CD8-positive, alpha-beta memory T cell (primary cell): ENCODE data around the gene APOL2. TPM values are rescaled to one million over a fixed set of nuclear protein-coding genes. Genes with fewer than 3 reads are reported as not detected.
"Not testable (repeated sequence)": the region's sequence is repeated elsewhere in the genome, so short reads cannot be mapped to it uniquely, and the experiment has no call there.

ENCODE experiments used
- CTCF ChIA-PET: fragments of 350-600 bp; sonication (Branson Sonifier 250); formaldehyde crosslinking; loops from one replicate; lab custom pipeline; 2021; ENCODE audit warnings: antibody characterized with exemption; lab: Charles Lee
- POLR2A ChIA-PET: fragments of 350-600 bp; sonication (Branson Sonifier 250); formaldehyde crosslinking; loops from one replicate; lab custom pipeline; 2021; ENCODE audit warnings: antibody characterized with exemption; lab: Charles Lee
- DNase-seq, 5 donors: peaks; one replicate each; pipeline versions ENCODE4 v3.0.0 to v3.0.0-alpha.2; 2020 to 2022; ENCODE audit warnings: mixed read lengths in 1 of 5
- H3K27ac ChIP-seq: one replicate; pipeline ENCODE4 v1.7.0; 2013; ENCODE audit warnings: low read depth, mild to moderate bottlenecking, low read length, moderate library complexity
- H3K27me3 ChIP-seq: 2 replicates; pipeline ENCODE4 v1.7.0; 2013; ENCODE audit warnings: low read length, mild to moderate bottlenecking; ENCODE audit not compliant: insufficient read depth, poor library complexity, severe bottlenecking
- H3K36me3 ChIP-seq: 2 replicates; pipeline ENCODE4 v1.7.0; 2013; ENCODE audit warnings: mild to moderate bottlenecking, low read length, moderate library complexity; ENCODE audit not compliant: insufficient read depth
- H3K4me1 ChIP-seq: 2 replicates; pipeline ENCODE4 v1.7.0; 2013; ENCODE audit warnings: mild to moderate bottlenecking, low read length, moderate library complexity; ENCODE audit not compliant: insufficient read depth
- H3K4me3 ChIP-seq: 2 replicates; pipeline ENCODE4 v1.7.0; 2013; ENCODE audit warnings: mild to moderate bottlenecking, low read length
- H3K9me3 ChIP-seq: 2 replicates; pipeline ENCODE4 v1.7.0; 2013; ENCODE audit warnings: mild to moderate bottlenecking, low read length
- H3K27ac Mint-ChIP-seq, 8 donors: one replicate each; pipeline ENCODE4 v1.8.0; 2020 to 2021; ENCODE audit warnings: mixed read lengths in 8 of 8, mild to moderate bottlenecking in 6 of 8, inconsistent platforms in 3 of 8, moderate library complexity in 3 of 8
- H3K27me3 Mint-ChIP-seq, 2 donors: one replicate each; pipeline ENCODE4 v1.8.0; 2020 to 2021; ENCODE audit warnings: mixed read lengths in 2 of 2, mild to moderate bottlenecking in 1 of 2, moderate library complexity in 1 of 2
- H3K36me3 Mint-ChIP-seq, 3 donors: one replicate each; pipeline ENCODE4 v1.8.0; 2020 to 2021; ENCODE audit warnings: mixed read lengths in 3 of 3, inconsistent platforms in 1 of 3, mild to moderate bottlenecking in 1 of 3
- H3K4me1 Mint-ChIP-seq, 3 donors: one replicate each; pipeline ENCODE4 v1.8.0; 2020 to 2021; ENCODE audit warnings: mixed read lengths in 3 of 3, inconsistent platforms in 1 of 3, mild to moderate bottlenecking in 1 of 3
- H3K4me3 Mint-ChIP-seq, 7 donors: one replicate each; pipeline ENCODE4 v1.8.0; 2020 to 2021; ENCODE audit warnings: mixed read lengths in 7 of 7, mild to moderate bottlenecking in 6 of 7, moderate library complexity in 4 of 7, inconsistent platforms in 2 of 7
- H3K9me3 Mint-ChIP-seq, 5 donors: one replicate each; pipeline ENCODE4 v1.8.0; 2020 to 2022; ENCODE audit warnings: mixed read lengths in 5 of 5, mild to moderate bottlenecking in 3 of 5, moderate library complexity in 2 of 5, inconsistent platforms in 1 of 5
- polyA plus RNA-seq: library from polyadenylated mRNA; unstranded; fragments of 300-500 nt; fragmentation: Illumina TruSeq; gene quantifications from one replicate; pipeline ENCODE4 v1.2.3, GENCODE V29; 2021
- total RNA-seq, 2 experiments: library from RNA; stranded (reverse); gene quantifications; one replicate each; pipeline ENCODE4 v1.2.3, GENCODE V29; 2021

APOL2 gene
- total and polyA plus RNA-seq, 3 experiments from 2014 or later, result 27.1 to 62.8 (median 59.0) TPM

GRCh38 chr22:36206255-36206654, 33.1 kb downstream of the APOL2 start:
- no peak overlapping the region for H3K27ac ChIP-seq
- H3K36me3 ChIP-seq, result no peaks in the 10 kb centered on the region
- DNase-seq, result no peak
- Mint-ChIP-seq H3K27ac (no peak overlapping the region), H3K27me3 (peaks cover 30 to 60% of the 10 kb centered on the region in 2 donors), H3K4me1 (peaks cover 6 to 11% (median 9%) of the 10 kb centered on the region in 3 donors), H3K36me3 (peaks cover 0 to 13% (median 0%) of the 10 kb centered on the region in 3 donors), H3K4me3 (no peak overlapping the region), H3K9me3 (peaks cover 2 to 11% (median 8%) of the 10 kb centered on the region in 5 donors)
- no peaks in the 10 kb centered on the region for H3K9me3 ChIP-seq
- ChIA-PET CTCF (no interaction called here), POLR2A (no interaction called here)
- H3K27me3 ChIP-seq, result no peaks in the 10 kb centered on the region
- H3K4me1 ChIP-seq, result no peaks in the 10 kb centered on the region
- H3K4me3 ChIP-seq, result no peak overlapping the region

GRCh38 chr22:36205573-36205972, 33.8 kb downstream of the APOL2 start:
- DNase-seq, H3K27ac ChIP-seq, POLR2A ChIA-PET, CTCF ChIA-PET, H3K4me3 Mint-ChIP-seq, H3K9me3 ChIP-seq, H3K4me1 Mint-ChIP-seq, H3K27ac Mint-ChIP-seq, H3K27me3 ChIP-seq, H3K4me3 ChIP-seq, H3K36me3 ChIP-seq, H3K4me1 ChIP-seq: not testable (repeated sequence)
- peaks cover 2 to 11% (median 8%) of the 10 kb centered on the region in 5 donors for H3K9me3 Mint-ChIP-seq
- peaks cover 24 to 56% of the 10 kb centered on the region in 2 donors for H3K27me3 Mint-ChIP-seq
- peaks cover 0 to 13% (median 0%) of the 10 kb centered on the region in 3 donors for H3K36me3 Mint-ChIP-seq

GRCh38 chr22:36204632-36205015, 34.7 kb downstream of the APOL2 start:
- Mint-ChIP-seq H3K27me3 (peaks cover 19 to 54% of the 10 kb centered on the region in 2 donors), H3K27ac (no peak overlapping the region), H3K4me3 (peak overlapping the region in 1 of 7 donors; percentile 60), H3K4me1 (peaks cover 0 to 2% (median 0%) of the 10 kb centered on the region in 3 donors), H3K36me3 (peaks cover 0 to 11% (median 0%) of the 10 kb centered on the region in 3 donors), H3K9me3 (peaks cover 2 to 9% (median 7%) of the 10 kb centered on the region in 5 donors)
- H3K27ac ChIP-seq, result no peak overlapping the region
- ChIA-PET POLR2A (no interaction called here), CTCF (no interaction called here)
- H3K9me3 ChIP-seq, result no peaks in the 10 kb centered on the region
- H3K27me3 ChIP-seq, result no peaks in the 10 kb centered on the region
- no peak for DNase-seq
- no peaks in the 10 kb centered on the region for H3K4me1 ChIP-seq
- H3K4me3 ChIP-seq, result no peak overlapping the region
- H3K36me3 ChIP-seq, result no peaks in the 10 kb centered on the region

- no peak overlapping the region for H3K27ac Mint-ChIP-seq
- Histone ChIP-seq H3K9me3 (no peaks in the 10 kb centered on the region), H3K27ac (no peak overlapping the region), H3K4me3 (no peak overlapping the region), H3K27me3 (no peaks in the 10 kb centered on the region), H3K36me3 (no peaks in the 10 kb centered on the region), H3K4me1 (no peaks in the 10 kb centered on the region)
- peaks cover 0 to 8% (median 0%) of the 10 kb centered on the region in 3 donors for H3K36me3 Mint-ChIP-seq
- ChIA-PET POLR2A (no interaction called here), CTCF (no interaction called here)
- DNase-seq, result no peak
- peaks cover 1 to 5% (median 2%) of the 10 kb centered on the region in 5 donors for H3K9me3 Mint-ChIP-seq
- peaks cover 14 to 50% of the 10 kb centered on the region in 2 donors for H3K27me3 Mint-ChIP-seq
- peaks cover 0 to 2% (median 0%) of the 10 kb centered on the region in 3 donors for H3K4me1 Mint-ChIP-seq
- H3K4me3 Mint-ChIP-seq, result peak overlapping the region in 1 of 7 donors; percentile 60
Observed at GRCh38 chr22:36204001-36204631, 35.2 kb downstream of the APOL2 start.

- H3K4me1 Mint-ChIP-seq, DNase-seq, H3K36me3 Mint-ChIP-seq, H3K27ac Mint-ChIP-seq, POLR2A ChIA-PET, H3K36me3 ChIP-seq, H3K4me1 ChIP-seq, H3K4me3 ChIP-seq, H3K9me3 Mint-ChIP-seq, H3K4me3 Mint-ChIP-seq, H3K27me3 ChIP-seq, H3K9me3 ChIP-seq, H3K27ac ChIP-seq, CTCF ChIA-PET: not testable (repeated sequence)
- peaks cover 12 to 45% of the 10 kb centered on the region in 2 donors for H3K27me3 Mint-ChIP-seq
Observed at GRCh38 chr22:36203441-36203840, 35.9 kb downstream of the APOL2 start.

GRCh38 chr22:36202906-36203305, 36.4 kb downstream of the APOL2 start:
- H3K36me3 ChIP-seq, H3K27ac ChIP-seq, H3K27ac Mint-ChIP-seq, DNase-seq, H3K4me1 ChIP-seq, H3K9me3 Mint-ChIP-seq, H3K36me3 Mint-ChIP-seq, H3K4me3 Mint-ChIP-seq, H3K9me3 ChIP-seq, H3K4me1 Mint-ChIP-seq, POLR2A ChIA-PET, H3K4me3 ChIP-seq, H3K27me3 ChIP-seq: not testable (repeated sequence)
- peaks cover 14 to 47% of the 10 kb centered on the region in 2 donors for H3K27me3 Mint-ChIP-seq
- CTCF ChIA-PET, result interaction anchor here (0.8 kb wide), 1 partner anchor 36 kb away, joined by 3 read pairs; the partner anchor contains the start of gene APOL2

- ChIA-PET POLR2A (no interaction called here), CTCF (interaction anchor here (0.8 kb wide), 1 partner anchor 37 kb away, joined by 3 read pairs; the partner anchor contains the start of gene APOL2)
- H3K4me1 ChIP-seq, result no peaks in the 10 kb centered on the region
- H3K36me3 Mint-ChIP-seq, result peaks cover 0 to 3% (median 0%) of the 10 kb centered on the region in 3 donors
- DNase-seq, result no peak
- H3K9me3 ChIP-seq, result no peaks in the 10 kb centered on the region
- H3K27ac ChIP-seq, result peak within 1 kb of the TSS; percentile 38
- no peak within 1 kb of the TSS for H3K4me3 ChIP-seq
- peaks cover 7 to 13% (median 9%) of the 10 kb centered on the region in 3 donors for H3K4me1 Mint-ChIP-seq
- H3K36me3 ChIP-seq, result no peaks in the 10 kb centered on the region
- H3K27me3 ChIP-seq, result no peaks in the 10 kb centered on the region
- H3K9me3 Mint-ChIP-seq, result no peaks in the 10 kb centered on the region
- no peak within 1 kb of the TSS for H3K4me3 Mint-ChIP-seq
- H3K27me3 Mint-ChIP-seq, result peaks cover 16 to 45% of the 10 kb centered on the region in 2 donors
- peak within 1 kb of the TSS in 1 of 8 donors; percentile 87 for H3K27ac Mint-ChIP-seq
Observed at GRCh38 chr22:36201630-36202319, 37.6 kb downstream of the APOL2 start, which contains the start of gene APOL4. Gene APOL4, minus strand, starts transcription at chr22:36201809. Its CDS starts 75 bp downstream, at chr22:36201734.

GRCh38 chr22:36201025-36201424, 38.3 kb downstream of the APOL2 start:
- peaks cover 7 to 13% (median 9%) of the 10 kb centered on the region in 3 donors for H3K4me1 Mint-ChIP-seq
- CTCF ChIA-PET, H3K36me3 ChIP-seq, H3K27ac Mint-ChIP-seq, H3K36me3 Mint-ChIP-seq, DNase-seq, POLR2A ChIA-PET, H3K4me3 ChIP-seq, H3K9me3 Mint-ChIP-seq, H3K4me3 Mint-ChIP-seq, H3K9me3 ChIP-seq, H3K4me1 ChIP-seq, H3K27me3 ChIP-seq: not testable (repeated sequence)
- peaks cover 16 to 45% of the 10 kb centered on the region in 2 donors for H3K27me3 Mint-ChIP-seq
- H3K27ac ChIP-seq, result peak overlapping the region; percentile 38
